HEK293T (cell line): ENCODE data around the gene WASF2.

Source experiments
- CTCF ChIA-PET: fragments of 350-600 bp; formaldehyde crosslinking; extraction: SDS; loops from one replicate; lab custom pipeline; 2021; ENCODE audit warnings: antibody characterized with exemption, inconsistent platforms; lab: Yijun Ruan, JAX
- POLR2A ChIA-PET: fragments of 350-600 bp; formaldehyde crosslinking; extraction: SDS; loops from one replicate; lab custom pipeline; 2020; ENCODE audit warnings: antibody characterized with exemption, inconsistent platforms; lab: Yijun Ruan, JAX
- DNase-seq: peaks from one replicate; pipeline ENCODE4 v3.0.0; 2012; ENCODE audit warnings: mixed read lengths; ENCODE audit errors: extremely low spot score
- ARNT ChIP-seq: fragments of 450-650 bp; IDR thresholded peaks from 2 replicates; pipeline ENCODE4 v1.6.1; 2017; ENCODE audit warnings: mild to moderate bottlenecking
- BHLHE40 ChIP-seq: fragments of 450-650 bp; IDR thresholded peaks from 2 replicates; pipeline ENCODE4 v1.6.1; 2016; ENCODE audit warnings: mild to moderate bottlenecking, moderate library complexity, borderline replicate concordance
- CTBP1 ChIP-seq: fragments of 450-650 bp; IDR thresholded peaks from 2 replicates; pipeline ENCODE4 v1.6.1; 2016; ENCODE audit warnings: borderline replicate concordance
- ELF4 ChIP-seq: fragments of 450-650 bp; IDR thresholded peaks from 2 replicates; pipeline ENCODE4 v1.6.1; 2017; ENCODE audit warnings: antibody characterized with exemption
- FOXA1 ChIP-seq: fragments of 450-650 bp; IDR thresholded peaks from 2 replicates; pipeline ENCODE4 v1.6.1; 2016; ENCODE audit warnings: mild to moderate bottlenecking
- FOXK2 ChIP-seq: fragments of 450-650 bp; IDR thresholded peaks from 2 replicates; pipeline ENCODE4 v1.6.1; 2016; ENCODE audit warnings: mild to moderate bottlenecking
- FOXM1 ChIP-seq: fragments of 450-650 bp; IDR thresholded peaks from 2 replicates; pipeline ENCODE4 v1.6.1; 2017; ENCODE audit warnings: mild to moderate bottlenecking, borderline replicate concordance
- HDGF ChIP-seq: fragments of 450-650 bp; IDR thresholded peaks from 2 replicates; pipeline ENCODE4 v1.6.1; 2017; ENCODE audit warnings: antibody characterized with exemption, borderline replicate concordance
- L3MBTL2 ChIP-seq: fragments of 450-650 bp; conservative IDR thresholded peaks from 2 replicates; pipeline ENCODE4 v1.6.1; 2016; ENCODE audit warnings: mild to moderate bottlenecking
- LEF1 ChIP-seq: fragments of 450-650 bp; IDR thresholded peaks from 2 replicates; pipeline ENCODE4 v1.6.1; 2017; ENCODE audit warnings: mild to moderate bottlenecking, borderline replicate concordance
- NFRKB ChIP-seq: fragments of 450-650 bp; IDR thresholded peaks from 2 replicates; pipeline ENCODE4 v1.6.1; 2016; ENCODE audit warnings: mild to moderate bottlenecking, moderate library complexity
- SP1 ChIP-seq: fragments of 450-650 bp; IDR thresholded peaks from 2 replicates; pipeline ENCODE4 v1.6.1; 2017
- SUZ12 ChIP-seq: fragments of 450-650 bp; IDR thresholded peaks from 2 replicates; pipeline ENCODE4 v1.6.1; 2016; ENCODE audit warnings: mild to moderate bottlenecking
- TARDBP ChIP-seq: fragments of 450-650 bp; IDR thresholded peaks from 2 replicates; pipeline ENCODE4 v1.6.1; 2016
- ZNF384 ChIP-seq: fragments of 450-650 bp; IDR thresholded peaks from 2 replicates; pipeline ENCODE4 v1.6.1; 2016
- TF ChIP-seq, protein P1 (sequence below): fragments of 450-650 bp; IDR thresholded peaks from 2 replicates; pipeline ENCODE4 v1.6.1; 2016

The WASF2 gene

DNA sequence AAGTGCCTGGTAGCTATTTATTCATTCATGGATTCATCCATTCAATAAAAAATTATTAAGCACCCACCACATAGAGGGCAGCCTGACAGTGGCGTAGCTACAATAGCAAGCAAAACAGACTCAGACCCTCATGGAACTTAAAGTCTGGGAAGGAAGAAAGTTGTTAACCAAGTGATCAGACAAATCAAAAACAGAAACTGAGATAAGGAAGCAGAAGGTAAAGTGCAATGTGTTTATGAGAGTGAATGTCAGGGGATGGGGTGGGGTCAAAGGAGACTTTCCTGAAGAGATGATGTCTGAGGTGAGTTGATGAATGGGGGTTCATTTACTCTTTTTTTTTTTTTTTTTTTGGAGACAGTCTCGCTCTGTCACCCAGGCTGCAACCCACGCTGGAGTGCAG, 2.8 kb upstream of the WASF2 start:
- no peak for DNase-seq
- no peak for TF ChIP-seq ELF4
- no peak for TF ChIP-seq SUZ12
- TF ChIP-seq LEF1: no peak
- no peak for TF ChIP-seq SP1
- TF ChIP-seq L3MBTL2: no peak
- no peak for TF ChIP-seq HDGF
- no peak for TF ChIP-seq FOXA1
- no peak for TF ChIP-seq ZNF384
- no peak for TF ChIP-seq BHLHE40
- TF ChIP-seq, protein P1, sequence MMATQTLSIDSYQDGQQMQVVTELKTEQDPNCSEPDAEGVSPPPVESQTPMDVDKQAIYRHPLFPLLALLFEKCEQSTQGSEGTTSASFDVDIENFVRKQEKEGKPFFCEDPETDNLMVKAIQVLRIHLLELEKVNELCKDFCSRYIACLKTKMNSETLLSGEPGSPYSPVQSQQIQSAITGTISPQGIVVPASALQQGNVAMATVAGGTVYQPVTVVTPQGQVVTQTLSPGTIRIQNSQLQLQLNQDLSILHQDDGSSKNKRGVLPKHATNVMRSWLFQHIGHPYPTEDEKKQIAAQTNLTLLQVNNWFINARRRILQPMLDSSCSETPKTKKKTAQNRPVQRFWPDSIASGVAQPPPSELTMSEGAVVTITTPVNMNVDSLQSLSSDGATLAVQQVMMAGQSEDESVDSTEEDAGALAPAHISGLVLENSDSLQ: no peak
- no peak for TF ChIP-seq NFRKB
- no peak for TF ChIP-seq FOXM1
- no peak for TF ChIP-seq ARNT
- TF ChIP-seq TARDBP: no peak
- TF ChIP-seq FOXK2: no peak
- TF ChIP-seq CTBP1: no peak
- POLR2A ChIA-PET: interaction anchor here (1.5 kb wide), 1 partner anchor 11 kb away, joined by 3 read pairs; no protein-coding TSS in a partner anchor
- CTCF ChIA-PET: interaction anchor here (0.7 kb wide), 1 partner anchor 467 kb away, joined by 3 read pairs; no protein-coding TSS in a partner anchor

DNA sequence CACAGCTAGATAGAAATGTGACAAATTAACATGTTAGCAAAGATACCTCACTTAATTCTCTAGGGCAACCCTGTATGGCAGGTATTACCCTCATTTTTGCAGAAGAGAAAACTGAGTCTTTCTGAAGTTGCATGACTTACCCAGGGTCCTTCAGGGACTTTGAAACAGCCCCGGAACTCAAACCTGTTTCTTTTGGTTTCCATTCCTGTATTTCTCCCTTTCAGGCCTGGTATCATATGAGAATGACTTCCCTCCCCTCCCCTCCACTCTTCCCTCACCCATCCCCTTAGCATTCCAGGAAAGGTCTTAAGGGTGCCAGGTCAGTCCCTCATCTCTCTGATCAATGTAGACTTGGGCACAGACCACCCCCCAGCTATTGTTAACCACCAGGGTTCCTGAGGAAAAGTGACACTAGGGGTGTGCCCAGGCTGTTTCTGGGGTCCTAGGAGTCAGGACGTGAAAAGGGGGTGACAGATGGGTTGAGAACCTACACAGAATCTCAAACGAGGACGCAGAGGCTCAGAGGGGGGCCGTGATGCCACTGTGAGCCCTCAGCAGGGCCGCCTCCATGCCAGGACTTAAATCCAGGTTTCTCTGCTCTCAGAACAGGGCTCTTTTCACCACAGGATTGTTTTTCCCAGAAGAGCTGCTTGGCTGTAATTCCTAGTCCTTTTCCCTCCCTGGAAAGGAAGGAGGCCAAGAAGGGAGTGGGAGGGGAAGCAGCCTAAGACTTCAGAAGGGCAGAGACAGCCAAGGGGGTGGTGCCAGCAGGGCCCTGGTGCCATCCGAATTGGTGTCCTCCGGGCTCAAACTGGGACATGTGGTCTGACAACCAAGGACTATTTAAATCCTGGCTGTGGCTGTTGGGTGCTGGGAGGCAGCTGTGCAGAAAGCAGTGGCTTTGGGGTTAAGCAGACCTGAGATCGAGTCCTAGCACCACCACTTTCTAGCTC, 2.1 kb upstream of the WASF2 start:
- TF ChIP-seq ZNF384 (no peak), HDGF (no peak), CTBP1 (no peak), SP1 (no peak), LEF1 (no peak), L3MBTL2 (no peak), BHLHE40 (no peak), SUZ12 (no peak), FOXA1 (no peak), NFRKB (no peak), TARDBP (no peak), ELF4 (no peak), FOXM1 (no peak), FOXK2 (no peak), ARNT (no peak)
- TF ChIP-seq, protein P1: no peak
- POLR2A ChIA-PET: no interaction called here
- no peak for DNase-seq
- CTCF ChIA-PET: no interaction called here

DNA sequence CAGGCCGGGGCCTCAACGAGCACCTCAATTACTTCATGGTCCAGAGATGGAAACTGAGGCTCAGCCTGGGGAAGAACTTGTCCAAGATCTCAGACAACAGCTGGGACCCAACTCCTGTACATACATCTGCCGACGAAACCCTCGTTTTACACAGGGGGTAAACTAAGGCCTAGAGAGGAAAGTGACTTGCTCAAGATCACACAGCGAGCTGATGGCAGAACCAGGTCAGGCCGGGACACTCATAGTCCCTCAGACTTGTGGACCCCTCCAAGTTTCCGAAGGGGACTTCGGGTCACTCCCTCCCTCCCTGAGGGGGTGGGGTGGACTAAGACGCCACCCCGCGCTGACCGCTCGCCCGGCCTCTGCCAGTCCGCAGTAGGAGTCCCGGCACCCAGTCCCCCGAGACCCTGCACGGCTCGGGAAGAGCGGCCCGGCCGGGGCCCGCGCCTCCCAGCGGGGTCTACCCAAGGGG, 430 bp downstream of the WASF2 start:
- POLR2A ChIA-PET: interaction anchor here (0.7 to 1.9 kb wide), 21 partner anchors 9 to 745 kb away, joined by 3 to 18 read pairs (median 4); no protein-coding TSS in a partner anchor
- CTCF ChIA-PET: no interaction called here
- TF ChIP-seq SUZ12 (no peak), FOXM1 (no peak), CTBP1 (no peak), SP1 (no peak), TARDBP (no peak), ELF4 (no peak)
- DNase-seq: no peak

DNA sequence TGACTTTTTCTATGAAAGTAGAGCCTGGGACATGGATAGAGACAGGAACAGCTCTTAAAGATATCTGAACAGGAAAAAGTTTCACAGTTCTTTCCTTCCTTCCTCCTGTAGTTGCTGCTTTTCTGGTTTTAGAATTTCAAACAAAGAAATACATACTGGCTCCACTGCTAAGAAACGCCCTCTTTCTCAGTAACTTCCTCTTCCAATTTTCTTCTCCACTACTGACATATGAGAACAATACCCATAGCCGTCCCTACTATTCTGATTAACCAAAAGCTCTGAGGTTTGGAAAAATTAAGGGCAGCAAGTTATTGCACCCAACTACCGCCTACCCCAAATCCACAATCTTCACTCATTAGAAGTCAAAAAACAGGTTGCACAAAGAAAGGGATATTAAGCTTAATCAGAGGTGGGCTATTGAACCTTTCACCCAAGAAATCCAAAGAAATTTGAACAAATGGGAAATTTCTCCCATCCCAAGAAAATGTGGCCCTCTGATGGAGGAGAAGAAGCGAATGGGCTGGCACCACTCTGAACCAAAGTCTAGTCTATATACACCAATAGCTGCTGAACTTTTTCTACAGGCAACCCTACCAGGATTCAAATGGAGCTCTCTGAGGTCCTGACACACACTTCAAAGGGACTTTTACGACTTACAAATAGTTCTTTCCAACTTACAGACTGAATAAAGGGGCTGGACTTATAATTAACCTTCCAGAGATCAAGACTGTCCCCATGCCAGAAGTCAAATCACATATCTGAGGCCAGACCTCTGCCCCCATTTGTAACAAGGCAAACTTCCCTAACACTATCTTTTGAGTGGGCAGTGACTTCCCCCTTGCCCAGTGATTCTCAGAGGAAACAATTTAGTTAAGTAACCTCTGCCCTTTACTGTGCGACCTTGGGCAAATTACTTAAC, 1.7 kb downstream of the WASF2 start:
- ChIA-PET CTCF (interaction anchor here (0.5 kb wide), 1 partner anchor 62 kb away, joined by 6 read pairs; no protein-coding TSS in a partner anchor), POLR2A (interaction anchor here (0.7 to 1.3 kb wide), 2 partner anchors 21 to 44 kb away, joined by 3 read pairs; no protein-coding TSS in a partner anchor)
- no peak for DNase-seq
- no peak for TF ChIP-seq SUZ12
- no peak for TF ChIP-seq SP1
- no peak for TF ChIP-seq ELF4
- TF ChIP-seq NFRKB: no peak
- no peak for TF ChIP-seq L3MBTL2
- TF ChIP-seq FOXA1: no peak
- no peak for TF ChIP-seq BHLHE40
- TF ChIP-seq, protein P1: no peak
- TF ChIP-seq TARDBP: no peak
- no peak for TF ChIP-seq HDGF
- TF ChIP-seq CTBP1: no peak
- TF ChIP-seq LEF1: no peak
- no peak for TF ChIP-seq FOXK2
- no peak for TF ChIP-seq FOXM1

DNA sequence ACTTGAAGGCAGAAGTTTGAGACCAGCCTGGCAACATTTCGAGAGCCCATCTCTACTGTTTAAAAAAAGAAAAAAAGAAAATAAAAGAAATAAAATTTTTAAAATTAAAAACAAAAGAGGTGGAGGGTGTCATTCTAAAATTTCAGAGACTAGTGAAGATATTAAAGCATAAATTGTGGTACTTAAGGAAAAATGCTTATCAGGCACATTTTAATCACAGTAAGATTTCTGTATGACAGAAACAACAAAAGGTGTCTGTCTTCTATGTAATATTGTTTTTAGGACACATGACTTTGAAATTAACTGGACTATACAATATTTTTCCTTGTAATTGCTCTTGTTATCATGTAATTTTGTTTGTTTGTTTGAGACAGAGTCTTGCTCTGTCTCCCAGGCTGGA, 4.6 kb downstream of the WASF2 start:
- no peak for DNase-seq
- POLR2A ChIA-PET: no interaction called here
- CTCF ChIA-PET: no interaction called here
- no peak for TF ChIP-seq NFRKB
- no peak for TF ChIP-seq SP1
- TF ChIP-seq ARNT: no peak
- no peak for TF ChIP-seq ZNF384
- TF ChIP-seq CTBP1: no peak
- no peak for TF ChIP-seq FOXM1
- no peak for TF ChIP-seq BHLHE40
- TF ChIP-seq LEF1: no peak
- TF ChIP-seq FOXA1: no peak
- TF ChIP-seq SUZ12: no peak
